ENCODE measurements around the gene GPR27.

The GPR27 gene, protein sequence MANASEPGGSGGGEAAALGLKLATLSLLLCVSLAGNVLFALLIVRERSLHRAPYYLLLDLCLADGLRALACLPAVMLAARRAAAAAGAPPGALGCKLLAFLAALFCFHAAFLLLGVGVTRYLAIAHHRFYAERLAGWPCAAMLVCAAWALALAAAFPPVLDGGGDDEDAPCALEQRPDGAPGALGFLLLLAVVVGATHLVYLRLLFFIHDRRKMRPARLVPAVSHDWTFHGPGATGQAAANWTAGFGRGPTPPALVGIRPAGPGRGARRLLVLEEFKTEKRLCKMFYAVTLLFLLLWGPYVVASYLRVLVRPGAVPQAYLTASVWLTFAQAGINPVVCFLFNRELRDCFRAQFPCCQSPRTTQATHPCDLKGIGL

DNA sequence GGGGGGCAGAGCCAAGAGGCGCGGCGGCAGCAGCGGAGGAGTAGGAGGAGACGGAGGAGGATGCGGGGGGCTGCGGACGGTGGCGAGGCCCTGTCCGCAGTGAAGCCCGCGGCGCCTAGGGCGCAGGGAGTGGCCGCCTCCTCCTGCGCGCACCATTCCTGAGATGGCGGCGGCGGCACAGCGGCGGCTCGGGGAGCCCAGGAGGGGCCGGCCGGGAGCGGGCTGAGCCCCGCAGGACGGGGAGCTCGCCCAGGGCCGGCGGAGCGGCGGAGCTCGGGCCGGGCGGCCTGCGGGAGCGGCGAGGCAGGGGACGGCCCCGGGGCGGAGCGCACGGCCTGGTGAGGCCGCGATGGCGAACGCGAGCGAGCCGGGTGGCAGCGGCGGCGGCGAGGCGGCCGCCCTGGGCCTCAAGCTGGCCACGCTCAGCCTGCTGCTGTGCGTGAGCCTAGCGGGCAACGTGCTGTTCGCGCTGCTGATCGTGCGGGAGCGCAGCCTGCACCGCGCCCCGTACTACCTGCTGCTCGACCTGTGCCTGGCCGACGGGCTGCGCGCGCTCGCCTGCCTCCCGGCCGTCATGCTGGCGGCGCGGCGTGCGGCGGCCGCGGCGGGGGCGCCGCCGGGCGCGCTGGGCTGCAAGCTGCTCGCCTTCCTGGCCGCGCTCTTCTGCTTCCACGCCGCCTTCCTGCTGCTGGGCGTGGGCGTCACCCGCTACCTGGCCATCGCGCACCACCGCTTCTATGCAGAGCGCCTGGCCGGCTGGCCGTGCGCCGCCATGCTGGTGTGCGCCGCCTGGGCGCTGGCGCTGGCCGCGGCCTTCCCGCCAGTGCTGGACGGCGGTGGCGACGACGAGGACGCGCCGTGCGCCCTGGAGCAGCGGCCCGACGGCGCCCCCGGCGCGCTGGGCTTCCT is at the start of gene GPR27:
Gene GPR27 (plus strand): TSS at position 155 of the 909 bp plus-strand sequence. CDS start 195 bp downstream, at position 350.
- peak; percentile 41 for DNase-seq (ENCODE audit: low read depth)

DNA sequence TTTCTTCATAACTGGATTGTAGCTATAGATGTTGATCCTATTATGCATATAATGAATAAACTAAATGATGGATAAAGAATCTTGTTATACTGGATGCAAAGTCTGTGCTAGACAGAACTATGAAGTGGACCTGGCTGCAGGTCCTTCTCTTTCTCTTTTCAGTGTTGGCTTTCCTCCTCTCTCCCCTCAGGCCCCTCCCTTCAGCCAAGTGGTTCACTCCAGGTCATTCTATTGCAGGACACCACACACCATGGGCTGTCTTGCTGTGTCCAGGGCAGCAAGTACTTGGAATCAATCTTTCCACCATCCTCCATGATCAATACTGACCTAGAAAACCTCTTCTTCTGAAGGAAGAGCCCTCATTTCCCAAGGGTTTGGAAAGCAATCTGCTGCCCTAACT is 48.7 kb upstream of the GPR27 start:
- DNase-seq (ENCODE audit: low read depth) = no peak

DNA sequence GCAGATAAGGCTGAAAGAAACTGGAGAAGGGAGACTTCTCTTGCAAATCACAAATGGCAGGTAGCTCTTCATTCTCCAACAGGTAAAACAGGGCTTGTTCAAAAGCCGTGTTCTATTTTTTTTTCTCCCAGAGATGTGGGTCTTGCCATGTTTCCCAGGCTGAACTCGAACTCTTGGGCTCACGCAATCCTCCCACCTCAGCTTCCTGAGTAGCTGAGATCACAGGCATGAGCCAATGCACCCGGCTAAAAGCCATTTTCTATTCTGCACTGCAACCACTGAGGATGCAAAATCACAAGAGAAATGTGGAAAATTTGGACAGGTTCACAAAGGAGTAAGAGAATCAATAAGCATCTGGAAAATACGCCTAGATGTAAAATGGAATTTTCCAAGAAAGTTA is 48.0 kb upstream of the GPR27 start:
- DNase-seq (ENCODE audit: low read depth) = no peak

DNA sequence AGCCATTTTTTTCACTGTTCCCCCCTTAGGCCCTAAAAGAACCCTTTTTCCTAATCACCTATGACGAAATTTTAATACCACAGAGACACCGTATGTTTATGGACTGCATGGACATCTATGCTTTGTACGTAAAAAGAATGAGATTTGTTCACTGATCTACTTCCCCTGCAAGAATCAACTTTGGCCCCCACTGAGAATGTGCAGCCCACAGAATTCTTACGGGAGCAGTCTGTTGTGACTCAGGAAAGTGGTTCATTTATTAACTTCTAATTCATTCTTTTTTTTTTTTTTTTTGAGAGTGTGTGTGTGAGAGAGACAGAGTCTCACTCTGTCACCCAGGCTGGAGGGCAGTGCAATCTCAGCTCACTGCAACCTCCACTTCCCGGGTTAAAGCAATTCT is 46.1 kb upstream of the GPR27 start:
- peak; percentile 88 for DNase-seq (ENCODE audit: low read depth)

DNA sequence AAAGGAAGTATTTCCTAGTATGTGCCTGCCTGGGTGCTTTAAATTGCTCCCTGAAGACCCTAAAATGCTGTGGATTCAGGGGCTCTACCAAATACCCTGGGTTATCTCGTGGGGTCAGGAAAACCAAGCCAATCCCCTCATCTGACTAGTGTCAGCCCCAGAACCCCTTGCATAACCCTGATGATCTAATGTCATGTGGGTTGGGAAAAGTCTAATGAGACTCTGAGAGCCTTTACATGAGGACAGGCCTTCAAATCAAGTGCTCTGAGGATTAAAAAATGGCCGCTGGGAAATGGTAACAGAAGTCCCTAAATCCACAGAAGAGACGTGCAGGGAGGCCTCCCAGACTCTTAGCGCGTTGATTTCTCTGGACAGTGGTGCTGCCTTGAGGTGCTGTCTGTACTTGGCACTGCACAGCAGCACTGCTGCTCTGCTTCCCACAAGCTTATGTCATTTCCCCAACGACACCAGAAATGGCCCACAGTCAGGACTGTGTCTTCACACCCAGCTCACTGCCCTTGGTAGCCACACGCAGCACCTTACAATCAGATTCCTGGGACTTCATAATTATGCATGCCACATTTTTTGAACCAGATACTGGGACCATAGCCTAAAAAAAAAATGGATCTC is 45.1 kb upstream of the GPR27 start:
- peak; percentile 52 for DNase-seq (ENCODE audit: low read depth)

DNA sequence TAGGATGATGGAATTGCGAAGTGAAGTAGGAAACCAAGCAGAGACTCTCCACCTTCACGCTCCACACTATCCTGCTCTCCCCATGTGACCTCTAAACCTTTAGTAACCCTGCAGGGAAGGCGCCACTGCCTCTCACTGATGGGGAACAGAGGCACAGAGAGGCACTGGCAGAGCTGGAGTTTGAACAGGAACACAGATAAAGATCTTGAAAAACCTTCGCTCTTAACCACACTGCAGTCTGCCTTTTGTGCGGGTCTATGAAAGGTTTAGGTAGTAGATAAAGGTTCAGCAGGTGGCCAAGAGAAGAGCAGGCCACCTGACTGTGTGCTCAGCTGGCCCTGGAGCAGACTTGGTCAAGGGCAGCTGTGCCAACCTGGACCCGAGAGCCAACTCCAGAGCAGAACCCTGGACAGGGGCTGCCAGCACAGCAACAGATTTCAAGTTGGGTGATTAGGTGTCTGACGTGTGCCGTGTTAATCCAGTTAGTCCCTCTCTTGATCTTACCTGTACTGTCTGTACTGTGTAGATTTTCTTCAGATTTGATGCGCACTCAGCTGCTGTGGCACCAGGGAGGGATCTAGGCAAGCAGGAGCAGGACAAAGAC is 43.6 kb upstream of the GPR27 start:
- no peak for DNase-seq (ENCODE audit: low read depth)

DNA sequence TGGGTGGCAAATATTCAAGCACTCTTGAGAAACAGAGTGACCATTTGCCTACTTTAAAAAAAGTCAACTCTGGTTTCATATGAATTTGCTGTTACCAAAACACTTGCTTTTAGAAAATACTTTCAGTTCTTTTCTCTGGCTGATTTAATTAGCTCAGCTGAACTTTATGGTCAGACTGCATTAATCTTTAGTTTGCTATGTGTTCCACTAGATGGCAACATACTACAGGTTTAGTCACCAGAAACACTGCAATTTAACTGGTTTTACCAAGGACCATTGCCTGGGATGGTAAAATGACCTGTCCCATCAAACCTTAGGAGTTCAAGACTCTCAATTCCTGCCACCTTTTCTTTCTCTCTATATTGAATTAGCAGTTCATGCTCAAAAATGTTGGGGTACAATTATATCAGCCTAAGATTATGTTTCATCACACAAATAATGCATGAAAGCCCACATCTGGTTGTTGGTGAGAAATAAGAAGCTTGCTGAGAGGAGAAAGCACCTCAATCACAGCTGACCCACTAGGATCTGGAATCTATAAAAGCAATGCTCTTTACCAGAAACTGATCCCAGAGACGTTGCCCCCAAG is 42.7 kb upstream of the GPR27 start:
- DNase-seq (ENCODE audit: low read depth) = peak; percentile 63

DNA sequence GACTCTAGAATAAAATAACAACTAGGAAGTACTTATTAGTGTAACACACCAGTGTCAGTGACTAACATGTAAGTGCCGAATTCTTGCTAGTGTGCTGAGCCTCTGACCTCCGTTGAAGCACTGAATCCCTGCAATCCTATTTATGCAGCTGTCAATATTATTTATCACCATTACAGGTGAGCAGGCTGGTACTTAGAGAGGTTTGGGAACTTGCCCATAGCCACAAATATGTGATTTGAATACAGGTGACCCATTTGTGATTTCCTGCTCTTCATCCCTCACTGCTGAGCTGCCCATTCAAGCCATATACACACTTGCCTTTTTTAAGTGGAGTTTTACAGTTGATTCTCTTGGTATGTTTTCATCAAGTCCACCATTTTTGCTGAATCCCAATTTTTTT is 40.6 kb upstream of the GPR27 start:
- no peak for DNase-seq (ENCODE audit: low read depth)

DNA sequence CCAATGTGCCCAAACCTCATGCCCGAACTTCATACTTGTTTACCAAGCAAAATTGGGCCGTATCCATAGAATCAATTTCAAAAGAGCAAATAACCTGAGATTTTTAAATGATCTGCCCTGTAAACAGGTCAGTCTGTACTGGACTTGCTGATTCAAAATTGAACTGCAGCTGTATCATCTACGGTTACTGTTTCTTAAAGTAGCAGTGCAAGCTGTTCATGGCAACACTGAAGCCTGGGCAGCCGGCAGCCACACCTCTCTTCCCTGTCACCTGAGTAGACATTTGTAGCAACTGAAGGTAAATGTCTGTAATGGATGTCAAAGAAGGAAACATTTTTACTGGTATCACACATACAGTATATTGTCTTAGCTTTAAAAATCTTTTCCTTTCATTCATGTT is 39.1 kb upstream of the GPR27 start:
- no peak for DNase-seq (ENCODE audit: low read depth)

DNA sequence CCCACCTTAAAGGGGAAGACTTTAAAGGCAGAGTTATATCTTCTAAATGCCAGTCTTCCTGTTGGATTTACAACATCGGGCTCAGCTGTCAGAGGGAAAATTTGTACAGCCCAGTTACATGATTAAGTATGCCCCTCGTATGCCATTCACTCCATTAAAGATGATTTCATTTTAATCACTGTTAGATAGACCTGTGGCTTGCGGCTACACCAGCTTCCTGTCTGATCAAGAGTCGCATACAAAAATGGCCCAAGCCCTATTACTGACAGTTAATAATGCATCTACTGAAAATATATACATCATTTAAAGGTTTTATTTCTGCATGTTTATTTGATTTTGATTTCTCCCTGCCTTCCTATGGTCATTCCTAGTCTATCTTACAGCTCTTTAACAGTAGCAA is 35.6 kb upstream of the GPR27 start:
- DNase-seq (ENCODE audit: low read depth) = no peak

DNA sequence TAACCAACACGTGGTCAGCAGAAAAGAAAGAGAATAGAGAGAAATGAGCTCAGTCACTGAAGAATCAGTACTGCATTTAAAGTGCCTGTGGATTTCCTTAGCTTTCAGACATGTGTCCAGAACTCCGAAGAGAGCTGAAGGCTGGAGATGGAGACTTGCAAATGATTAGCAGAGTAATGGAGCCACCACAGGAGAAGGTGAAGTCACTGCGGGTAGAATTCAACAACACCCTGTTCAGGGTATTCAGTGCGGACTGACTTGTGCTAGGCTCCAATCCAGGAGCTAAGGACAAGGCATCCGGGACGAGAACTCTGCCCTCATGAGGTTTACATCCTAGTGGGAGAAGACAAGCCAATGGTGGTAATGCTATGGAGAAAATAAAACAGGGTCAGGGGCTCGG is 32.7 kb upstream of the GPR27 start:
- no peak for DNase-seq (ENCODE audit: low read depth)

DNA sequence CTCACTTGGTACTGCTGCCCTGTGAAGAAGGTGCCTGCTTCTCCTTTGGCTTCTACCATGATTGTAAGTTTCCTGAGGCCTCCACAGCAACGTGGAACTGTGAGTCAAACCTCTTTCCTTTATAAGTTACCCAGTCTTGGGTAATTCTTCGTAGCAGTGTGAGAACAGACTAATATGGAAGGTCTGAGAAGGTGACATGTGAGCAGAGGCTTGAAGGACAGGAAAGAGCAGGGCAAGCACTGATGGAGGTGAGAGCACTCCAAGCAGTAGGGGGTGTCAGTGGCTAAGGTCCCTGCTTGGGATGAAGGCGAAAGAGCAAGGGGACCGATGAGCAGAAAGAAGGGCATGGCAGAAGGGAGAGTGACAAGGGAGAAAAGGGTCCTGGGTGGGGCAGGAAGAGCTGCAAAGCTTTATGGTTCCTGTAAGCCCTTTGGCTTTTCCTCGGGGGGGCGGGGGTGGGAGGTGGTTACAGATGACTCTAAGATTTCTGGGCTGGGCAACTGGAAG is 32.0 kb upstream of the GPR27 start:
- no peak for DNase-seq (ENCODE audit: low read depth)

DNA sequence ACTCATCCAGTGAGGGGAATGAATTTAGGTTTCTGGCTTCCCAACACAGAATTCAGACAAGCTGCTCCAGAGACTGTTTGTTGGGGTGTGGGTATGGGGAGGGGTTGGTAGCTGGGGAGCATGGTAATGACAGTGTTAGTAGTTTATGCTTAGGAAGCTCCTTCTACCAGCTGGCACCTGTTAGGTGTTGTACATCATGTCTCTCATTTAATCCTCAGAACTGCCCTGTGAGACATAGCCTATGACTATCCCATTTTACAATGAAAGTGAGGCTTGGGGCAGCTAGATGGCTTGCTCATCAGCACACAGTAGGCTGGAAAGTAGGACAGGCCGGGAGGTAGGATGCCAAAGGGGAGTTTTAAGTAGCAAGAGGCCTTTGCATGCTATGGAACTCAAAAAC is 31.0 kb upstream of the GPR27 start:
- DNase-seq (ENCODE audit: low read depth) = no peak

DNA sequence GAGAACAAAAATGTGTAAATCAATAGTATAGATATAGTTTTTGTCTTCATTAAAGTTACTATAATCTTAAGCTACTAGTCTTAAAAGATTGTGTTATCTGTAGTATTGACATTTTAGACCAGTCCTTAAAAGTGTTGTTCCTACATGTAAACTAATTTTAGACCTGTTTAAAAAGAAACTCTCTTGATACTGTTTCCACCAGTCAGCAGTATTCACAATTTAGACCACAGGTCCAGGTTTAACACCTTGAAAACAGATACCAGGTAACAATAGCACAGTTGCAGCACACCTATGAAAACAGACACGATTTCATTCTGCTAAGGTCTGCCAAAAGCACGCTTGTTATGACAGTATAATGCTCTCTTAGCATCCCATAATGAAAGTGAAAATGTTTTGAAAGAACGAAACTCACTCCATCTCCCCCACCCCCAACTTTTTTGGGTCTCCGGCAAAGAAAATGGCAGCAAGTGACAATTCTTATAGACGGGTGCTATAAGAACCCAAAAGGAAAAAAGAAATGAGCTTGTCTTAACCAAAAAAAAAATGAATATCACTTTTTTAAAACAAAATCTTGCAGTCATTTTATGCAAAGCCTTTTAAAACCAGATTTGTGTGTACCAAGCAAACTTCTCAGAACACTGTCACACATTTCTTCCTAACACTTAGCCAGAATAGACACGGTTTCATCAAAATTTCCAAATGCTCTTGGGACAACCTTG is 30.0 kb upstream of the GPR27 start:
- no peak for DNase-seq (ENCODE audit: low read depth)

DNA sequence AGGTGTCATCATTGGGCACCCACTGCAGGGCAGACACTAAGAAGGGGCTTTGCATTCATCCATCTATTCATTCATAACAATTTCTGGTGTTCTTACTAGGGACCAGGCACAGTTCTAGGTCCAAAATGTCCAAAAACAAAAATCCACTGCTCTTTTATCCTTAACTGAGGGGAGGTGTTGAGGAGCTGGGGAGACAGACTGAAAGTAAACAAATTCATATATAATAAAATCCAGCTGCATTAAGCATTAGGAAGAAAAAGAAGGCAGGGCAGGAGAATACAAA is 29.5 kb upstream of the GPR27 start:
- DNase-seq (ENCODE audit: low read depth) = no peak

DNA sequence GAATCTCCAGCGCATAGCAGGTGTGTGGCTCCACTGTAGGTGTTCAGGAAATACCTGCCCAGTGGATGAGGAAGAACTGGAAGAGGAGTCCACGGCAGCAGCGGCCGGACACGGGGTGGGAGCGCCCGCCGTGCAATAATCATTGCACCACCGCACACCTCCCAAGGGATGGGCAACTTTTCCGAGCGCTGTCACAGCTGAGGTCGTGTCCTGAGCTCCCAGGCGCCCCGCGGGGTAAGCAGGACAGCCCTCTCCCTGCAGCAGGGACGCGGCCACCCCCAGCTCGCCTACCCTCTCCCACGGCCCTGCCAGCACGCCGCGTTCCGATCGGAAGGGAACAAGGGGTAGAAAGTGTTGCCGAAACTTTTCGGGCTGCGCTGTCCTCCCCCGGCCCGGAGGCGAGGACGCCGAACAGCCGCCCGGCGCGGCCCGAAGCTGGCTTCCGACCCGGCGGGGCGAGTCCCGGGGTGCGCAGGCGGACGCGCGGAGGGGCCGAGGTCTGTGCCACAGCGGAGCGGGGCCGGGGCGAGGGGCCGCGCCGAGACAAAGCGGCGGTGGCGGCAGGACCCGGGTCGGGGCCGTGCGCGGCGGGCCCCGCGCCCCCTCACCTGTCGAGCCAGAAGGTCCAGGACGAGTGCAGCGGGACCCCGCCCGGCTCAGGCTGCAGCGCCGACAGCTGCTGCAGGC is 28.9 kb upstream of the GPR27 start:
- DNase-seq (ENCODE audit: low read depth) = no peak

DNA sequence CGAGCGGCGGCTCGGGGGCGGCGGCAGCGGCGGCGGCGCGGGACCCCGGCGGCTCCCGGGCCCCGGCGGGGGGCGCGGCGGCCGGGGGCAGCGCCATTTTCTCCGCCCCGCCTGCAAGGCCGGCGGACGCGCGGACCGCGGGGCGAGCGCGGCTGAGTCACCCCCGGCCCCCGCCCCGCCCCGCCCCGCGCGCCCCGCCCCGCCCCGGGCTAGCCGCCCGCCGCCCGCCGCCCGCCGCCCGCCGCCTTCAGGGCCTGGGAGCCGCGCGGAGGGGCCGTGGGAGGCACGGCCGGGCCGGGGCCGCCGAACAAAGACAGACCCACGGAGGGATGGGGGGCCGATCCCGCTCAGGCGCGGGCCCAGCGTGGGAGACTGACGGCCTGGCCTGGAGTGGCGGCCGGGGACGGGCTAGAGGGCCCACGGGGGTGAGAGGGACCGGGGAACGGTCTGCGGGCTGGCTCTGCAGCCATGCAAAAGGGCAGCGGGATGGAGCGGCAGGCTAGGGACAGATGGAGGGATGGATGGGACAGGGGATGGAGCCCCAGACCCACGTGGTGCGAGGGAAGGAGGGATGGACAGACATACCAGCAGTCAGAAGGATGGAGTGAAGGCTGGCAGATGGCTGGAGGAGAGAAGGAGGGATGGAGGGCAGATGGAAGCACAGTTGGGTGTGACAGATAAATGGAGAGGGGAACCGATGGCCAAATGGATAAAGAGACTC is 28.2 kb upstream of the GPR27 start, which contains the start of gene EIF4E3:
Gene EIF4E3 (minus strand): TSS at position 132 of the 721 bp plus-strand sequence. CDS start 35 bp downstream, at position 97.
- no peak for DNase-seq (ENCODE audit: low read depth)

DNA sequence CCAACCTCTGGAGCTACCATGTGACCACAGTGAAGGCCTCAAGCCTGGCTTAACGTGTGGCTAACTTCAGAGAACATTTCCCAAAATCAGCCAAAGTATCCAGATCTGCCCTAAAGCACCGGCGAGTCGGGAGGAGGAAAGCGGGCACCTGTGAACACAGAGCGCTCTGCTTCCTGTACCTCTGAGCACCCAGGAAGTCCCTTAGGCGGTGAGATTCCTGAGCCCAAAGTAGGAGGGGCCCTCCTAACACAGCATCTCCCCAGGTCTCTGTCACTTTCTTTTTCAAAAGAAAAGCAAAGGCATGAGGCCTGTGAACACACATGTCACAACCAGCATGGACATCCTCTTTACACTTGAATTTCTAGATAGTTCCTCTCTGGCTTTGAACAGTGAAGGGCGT is 27.5 kb upstream of the GPR27 start:
- no peak for DNase-seq (ENCODE audit: low read depth)

DNA sequence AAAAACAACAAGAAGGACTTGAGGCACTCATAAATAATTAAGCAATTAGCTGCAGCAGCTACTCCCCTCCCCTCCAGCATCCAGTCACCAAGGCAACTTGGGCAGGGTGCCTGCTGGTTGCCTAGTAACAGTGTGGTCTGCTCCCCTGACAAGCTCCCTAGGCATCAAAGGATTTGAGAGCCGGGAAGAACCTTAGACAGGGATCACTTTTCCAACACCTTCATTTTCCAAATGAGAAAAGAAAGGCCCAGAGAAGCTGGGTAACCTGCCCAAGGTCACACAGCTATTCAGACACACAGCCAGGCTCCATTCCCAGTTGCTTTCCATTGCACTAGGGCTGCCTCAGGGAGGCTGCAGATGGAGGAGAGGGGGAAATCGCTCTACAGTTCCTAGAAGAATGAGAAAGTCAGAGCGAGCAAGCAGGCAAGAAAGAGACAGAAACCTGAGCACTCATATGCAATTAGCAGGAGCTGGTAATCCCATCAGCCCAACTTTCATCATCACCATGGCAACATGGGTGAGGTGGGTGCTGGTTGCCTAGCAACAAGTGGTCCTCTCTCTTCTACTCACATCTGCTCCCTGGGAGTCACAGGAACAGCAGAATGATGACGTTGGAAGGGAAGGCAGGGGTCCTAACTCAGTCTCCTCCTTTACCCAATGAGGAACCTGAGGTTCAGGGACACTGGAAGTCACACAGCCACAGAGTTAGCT is 24.9 kb upstream of the GPR27 start:
- DNase-seq (ENCODE audit: low read depth) = no peak

All from amniotic epithelial cell (primary cell).